Left ventricle myocardium superior (tissue), 1 donor: ENCODE results near the gene STAP1. TPM values are rescaled to one million over a fixed set of nuclear protein-coding genes. Genes with fewer than 3 reads are reported as not detected.
"Not testable (repeated sequence)": the region's sequence is repeated elsewhere in the genome, so short reads cannot be mapped to it uniquely, and the experiment has no call there.

Source experiments
- ATAC-seq: fragments of 200-7000 bp; cut with Tn5 transposase; one replicate; pipeline ENCODE4 v1.9.1; 2020; ENCODE audit warnings: mild to moderate bottlenecking, moderate library complexity
- DNase-seq: peaks from one replicate; pipeline ENCODE4 v3.0.0-alpha.2; 2020
- intact Hi-C: fragments of 100-400 bp; cut with micrococcal nuclease; formaldehyde crosslinking; loops from one replicate; pipeline ENCODE4 v1.11.0; 2022
- total RNA-seq: library from RNA; stranded (reverse); fragmentation: NEBNext Ultra II Directional; extraction: Animal tissue kit (Norgen Biotek cat#: 25700); gene quantifications from one replicate; pipeline ENCODE4 v1.2.1, GENCODE V29; 2021
- donor health status: DM: no; HTN: yes; CAD: no; lungs with severe emphysema.

The STAP1 gene
- total RNA-seq, 1 donor from 2014 or later, result 0.22 TPM

DNA sequence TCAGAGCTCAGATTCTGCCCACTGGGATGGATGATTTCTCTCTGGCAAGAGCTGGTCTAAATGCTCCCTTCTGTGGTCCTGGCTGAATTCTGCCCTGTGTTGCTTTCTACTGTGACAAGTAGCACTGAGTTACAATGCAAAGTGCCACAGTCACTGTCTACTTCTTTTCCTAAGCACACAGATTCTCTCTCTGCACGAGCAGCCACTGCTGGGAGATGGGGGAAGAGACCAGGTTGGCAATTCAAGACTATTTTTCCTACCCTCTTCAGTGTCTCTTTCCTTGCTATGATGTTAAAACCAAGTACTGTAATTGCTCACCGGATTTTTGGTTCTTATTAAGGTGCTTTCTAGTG is 45.5 kb downstream of the STAP1 start:
- DNase-seq (no peak), ATAC-seq (no peak)
- intact Hi-C loops, result no loop called here

DNA sequence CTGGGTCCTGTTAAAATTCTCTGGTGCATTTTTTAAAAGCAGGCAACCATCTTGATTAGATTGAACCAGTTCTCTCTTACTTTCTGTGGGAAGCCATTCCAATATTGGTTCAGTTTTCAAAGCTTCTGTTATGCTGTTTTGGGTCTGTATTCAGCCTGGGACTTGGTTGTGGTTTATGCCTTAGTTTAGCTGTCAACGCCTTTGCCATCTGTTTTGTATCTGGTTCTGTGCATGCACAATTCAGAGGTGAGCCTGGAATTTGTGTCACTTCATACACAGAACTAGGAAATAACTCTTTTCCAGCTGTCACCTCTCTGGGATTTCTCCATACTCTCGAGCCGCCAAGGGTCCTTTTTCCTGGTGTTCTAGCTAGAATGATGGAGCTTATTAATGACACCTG is 46.2 kb downstream of the STAP1 start:
- intact Hi-C loops, result no loop called here
- DNase-seq (no peak), ATAC-seq (no peak)

DNA sequence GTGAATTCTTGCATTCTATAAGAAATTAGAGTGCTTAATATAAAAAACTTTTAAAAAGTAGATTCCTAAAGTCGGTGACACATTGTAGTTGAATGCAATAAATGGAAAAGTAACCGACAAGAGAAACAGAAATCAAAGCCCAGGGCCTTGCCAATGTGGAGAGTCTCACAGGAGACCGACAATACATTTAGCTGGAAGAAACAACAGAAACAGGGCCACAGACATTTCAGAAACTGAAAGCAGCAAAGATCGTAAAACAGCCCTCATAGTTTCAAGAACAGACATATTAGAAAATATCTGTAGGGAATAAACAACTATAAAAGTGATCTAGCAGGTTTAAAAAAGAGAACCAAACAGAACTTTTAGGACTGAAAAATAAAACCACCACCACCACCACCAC is 49.5 kb downstream of the STAP1 start:
- no peak for ATAC-seq
- no peak for DNase-seq
- intact Hi-C loops, result no loop called here

DNA sequence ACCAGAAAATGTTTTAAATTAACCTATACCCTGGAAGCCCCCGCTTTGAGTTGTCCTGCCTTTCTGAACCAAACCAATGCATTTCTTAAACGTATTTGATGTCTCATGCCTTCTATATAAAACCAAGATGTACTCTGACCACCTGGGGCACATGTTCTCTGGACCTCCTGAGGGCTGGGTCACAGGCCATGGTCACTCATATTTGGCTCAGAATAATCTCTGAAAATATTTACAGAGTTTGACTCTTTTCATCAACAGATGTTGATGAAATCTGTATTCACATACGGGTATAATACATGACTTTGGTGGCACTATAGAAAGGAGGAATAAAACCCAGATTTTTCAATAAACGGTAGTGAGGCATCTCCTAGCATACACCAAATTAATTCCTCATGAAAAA is 55.7 kb downstream of the STAP1 start:
- ATAC-seq (no peak), DNase-seq (no peak)
- intact Hi-C loops, result no loop called here

DNA sequence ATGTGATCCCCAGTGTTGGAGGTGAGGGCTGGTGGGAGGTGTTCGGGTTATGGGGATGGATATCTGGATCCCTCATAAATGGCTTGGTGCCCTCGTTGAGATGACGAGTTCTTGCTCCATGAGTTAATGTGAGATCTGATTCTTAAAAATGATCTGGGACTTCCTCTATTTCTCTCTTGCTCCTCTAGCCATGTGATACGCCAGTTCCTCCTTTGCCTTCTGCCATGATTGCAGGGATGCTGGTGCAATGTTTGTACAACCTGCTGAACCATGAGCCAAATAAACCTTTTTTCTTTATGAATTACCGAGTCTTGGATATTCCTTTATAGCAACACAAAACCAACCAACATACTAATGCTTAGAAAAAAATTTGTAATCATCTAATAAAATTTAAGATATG is 56.6 kb downstream of the STAP1 start:
- intact Hi-C loops, result no loop called here
- ATAC-seq, result no peak
- no peak for DNase-seq

DNA sequence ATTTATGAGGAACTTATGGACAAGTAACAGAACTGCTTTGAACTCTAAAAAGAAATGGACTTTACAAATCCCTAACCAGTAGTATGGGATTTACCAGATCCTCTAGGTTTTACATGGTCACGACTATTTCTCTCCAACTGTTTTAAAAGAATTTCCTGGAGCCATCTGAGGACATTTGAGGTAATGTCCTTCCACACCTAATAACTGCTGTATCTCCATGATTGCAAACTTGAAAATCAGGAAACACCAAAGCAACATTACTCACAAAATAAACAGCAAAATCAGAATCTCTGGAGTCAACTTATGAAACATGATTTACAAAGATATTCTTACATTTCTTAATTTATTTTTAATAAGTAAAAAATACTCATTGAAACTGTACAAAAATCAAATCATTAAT is 58.0 kb downstream of the STAP1 start:
- no peak for DNase-seq

DNA sequence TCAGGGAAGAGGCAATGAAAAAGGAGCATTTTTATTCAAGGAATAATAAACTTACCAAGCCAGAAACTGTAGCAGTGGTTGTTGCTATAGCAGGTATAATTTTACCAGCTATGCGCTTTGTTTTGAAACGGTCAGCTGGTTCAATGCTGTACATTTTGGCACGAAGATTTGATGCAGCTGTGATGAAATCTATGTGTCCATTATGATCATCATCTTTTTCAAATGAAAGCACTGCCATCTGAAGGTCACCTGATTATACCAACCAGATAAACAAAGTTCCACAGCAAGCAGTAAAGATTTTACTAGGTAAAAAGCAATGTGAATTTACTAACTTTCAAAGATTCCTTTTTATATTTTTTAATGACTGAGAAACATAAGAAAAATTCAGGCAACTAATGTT is 66.4 kb downstream of the STAP1 start:
- intact Hi-C loops, result no loop called here

More for the DNA sequence above, 58.0 kb downstream of the STAP1 start:
- intact Hi-C loops, result no loop called here
- ATAC-seq, result no peak

DNA sequence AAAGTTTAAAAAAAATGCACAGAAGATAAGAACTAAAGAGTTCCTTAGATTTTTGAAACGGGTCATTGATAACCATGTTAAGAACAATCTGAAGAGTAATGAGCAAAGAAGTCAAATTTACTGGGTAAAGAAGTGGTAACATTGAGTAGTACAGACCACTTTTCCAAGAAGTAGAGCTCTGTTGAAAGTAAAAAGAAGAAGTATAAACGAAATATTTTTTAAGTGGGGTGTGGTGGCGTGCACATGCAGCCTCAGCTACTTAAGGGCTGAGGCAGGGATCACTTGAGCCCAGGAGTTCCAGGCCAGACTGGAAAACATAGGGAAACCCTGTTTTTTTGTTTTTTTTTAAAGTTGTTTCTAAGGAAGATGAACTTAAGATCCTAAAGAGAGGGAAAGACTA is 74.0 kb downstream of the STAP1 start:
- no peak for ATAC-seq
- intact Hi-C loops, result no loop called here
- DNase-seq, result no peak

More for the DNA sequence above, 66.4 kb downstream of the STAP1 start:
- ATAC-seq (no peak), DNase-seq (no peak)

DNA sequence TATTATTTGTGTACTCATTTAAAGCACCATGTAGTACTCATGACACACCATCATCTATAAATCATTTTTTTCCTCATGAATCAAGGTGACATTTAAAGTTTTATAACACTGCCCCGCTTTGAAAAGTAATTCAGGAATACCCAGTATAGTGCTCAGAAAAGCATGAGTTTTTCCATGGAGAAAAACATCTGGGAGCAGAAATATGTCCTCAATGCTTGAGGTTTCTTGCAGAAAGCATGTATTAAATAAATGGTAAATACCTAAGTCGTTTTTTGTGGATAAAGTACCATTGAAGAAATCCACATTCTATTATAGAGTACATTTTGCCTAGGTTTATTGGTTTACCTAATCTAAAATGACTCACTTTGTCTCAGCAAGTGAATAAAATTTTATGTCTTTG is 76.2 kb downstream of the STAP1 start:
- intact Hi-C loops, result no loop called here
- no peak for ATAC-seq
- no peak for DNase-seq

DNA sequence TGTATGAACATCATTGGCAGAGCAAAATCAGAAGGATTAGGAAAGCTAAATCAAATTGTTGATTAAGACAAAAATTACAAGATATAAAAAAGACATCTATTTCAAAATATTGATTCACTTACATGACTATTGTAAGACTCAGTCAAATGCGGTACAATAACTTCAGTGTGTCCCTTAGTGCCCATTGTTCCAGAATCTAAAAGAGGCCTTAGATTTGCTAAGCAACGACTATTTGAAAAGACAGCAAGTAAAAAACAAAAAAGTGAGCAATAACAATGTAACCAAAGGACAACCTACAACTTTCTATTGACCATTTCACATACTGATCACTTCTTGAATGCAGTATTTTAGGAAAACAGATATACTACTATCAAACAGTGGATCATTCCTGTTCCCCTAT is 76.8 kb downstream of the STAP1 start:
- ATAC-seq, result no peak
- intact Hi-C loops, result no loop called here

DNA sequence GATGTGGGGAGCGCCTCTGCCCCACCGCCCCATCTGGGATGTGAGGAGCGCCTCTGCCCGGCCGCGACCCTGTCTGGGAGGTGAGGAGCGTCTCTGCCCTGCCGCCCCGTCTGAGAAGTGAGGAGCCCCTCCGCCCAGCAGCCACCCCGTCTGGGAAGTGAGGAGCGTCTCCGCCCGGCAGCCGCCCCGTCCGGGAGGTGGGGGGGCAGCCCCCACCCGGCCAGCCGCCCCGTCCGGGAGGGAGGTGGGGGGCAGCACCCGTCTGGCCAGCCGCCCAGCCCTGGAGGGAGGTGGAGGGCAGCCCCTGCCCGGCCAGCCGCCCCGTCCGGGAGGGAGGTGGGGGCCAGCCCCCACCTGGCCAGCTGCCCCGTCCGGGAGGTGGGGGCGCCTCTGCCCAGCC is 78.5 kb downstream of the STAP1 start:
- intact Hi-C loops, ATAC-seq, DNase-seq: not testable (repeated sequence)

More for the DNA sequence above, 76.8 kb downstream of the STAP1 start:
- no peak for DNase-seq

DNA sequence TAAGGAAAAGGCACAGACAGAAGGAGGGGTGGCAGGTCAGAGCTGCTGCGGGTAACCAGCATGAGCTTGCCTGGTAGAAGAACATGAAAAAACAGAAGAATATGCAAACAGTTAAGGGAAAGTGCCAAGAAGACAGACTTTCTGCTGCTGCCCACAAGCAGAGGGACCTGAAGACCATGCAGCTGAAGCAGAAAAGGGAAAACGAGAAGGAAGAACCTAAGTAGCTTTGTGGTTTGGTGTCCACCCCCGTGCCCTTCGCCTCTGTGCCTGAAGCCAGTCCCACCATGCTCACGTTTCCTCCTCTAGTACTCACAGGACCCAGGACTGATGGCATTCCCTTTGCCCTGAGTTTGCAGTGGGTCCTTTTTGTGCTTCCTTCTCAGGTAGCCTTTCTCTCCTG is 79.6 kb downstream of the STAP1 start:
- intact Hi-C loops, result no loop called here
- DNase-seq, result no peak
- no peak for ATAC-seq

DNA sequence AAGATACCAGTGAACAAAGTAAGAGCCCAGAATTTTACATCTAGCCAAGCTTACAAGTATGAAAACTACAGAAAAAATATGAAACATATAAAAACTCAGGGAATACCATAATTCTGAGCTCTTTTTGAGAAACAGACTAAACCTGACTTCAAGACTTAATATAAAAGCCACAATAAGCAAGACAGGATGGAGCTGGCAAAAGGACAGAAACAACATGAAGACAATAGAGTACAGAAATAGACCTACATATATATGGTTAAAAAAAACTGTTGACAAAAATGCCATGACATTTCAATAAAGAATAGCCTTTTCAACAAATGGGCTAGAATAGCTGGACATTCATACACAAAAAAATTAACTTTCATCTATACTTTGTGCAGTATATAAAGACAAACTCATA is 93.0 kb downstream of the STAP1 start:
- no peak for DNase-seq
- intact Hi-C loops, result no loop called here
- no peak for ATAC-seq

Other genes starting within 250 kb of the STAP1 start
- 9.6 TPM for gene CENPC, start 13.2 kb upstream of the STAP1 start, total RNA-seq
- gene UBA6, start 142.4 kb downstream of the STAP1 start, total RNA-seq, result 19.1 TPM
- not detected for gene GNRHR, start 195.7 kb downstream of the STAP1 start, total RNA-seq